IPS DF 6.9 (cell line): ENCODE data around the gene UROD.
A peak's percentile ranks its signal among the peaks of the same experiment; 100 is the strongest.

Experiments used
- DNase-seq: peaks from one replicate; pipeline ENCODE4 v3.0.0-alpha.2; 2013; ENCODE audit warnings: low read depth, low spot score
- H3K27ac ChIP-seq: one replicate; pipeline ENCODE4 v1.5.1; 2013; ENCODE audit warnings: low read length, control low read depth
- H3K27me3 ChIP-seq: 2 replicates; pipeline ENCODE4 v1.6.1; 2013; ENCODE audit warnings: mild to moderate bottlenecking, low read length; ENCODE audit not compliant: control insufficient read depth, insufficient read depth
- H3K36me3 ChIP-seq: 2 replicates; pipeline ENCODE4 v1.6.1; 2013; ENCODE audit warnings: low read length; ENCODE audit not compliant: control insufficient read depth, insufficient read depth
- H3K4me1 ChIP-seq: 2 replicates; pipeline ENCODE4 v1.6.1; 2013; ENCODE audit warnings: low read length; ENCODE audit not compliant: control insufficient read depth, insufficient read depth
- H3K4me3 ChIP-seq: 2 replicates; pipeline ENCODE4 v1.5.1; 2013; ENCODE audit warnings: mild to moderate bottlenecking, low read length
- H3K9me3 ChIP-seq: 2 replicates; pipeline ENCODE4 v1.6.1; 2013; ENCODE audit warnings: low read length, inconsistent platforms; ENCODE audit not compliant: control insufficient read depth, insufficient read depth
- WGBS: extraction: QIAGEN DNeasy Blood & Tissue Kit; methylation state at CpG from one replicate; pipeline ENCODE4 v1.1.7; 2013; ENCODE audit warnings: mixed read lengths, missing lambda C conversion rate; ENCODE audit not compliant: insufficient read length, insufficient coverage; 5-methylcytosine and 5-hydroxymethylcytosine counted together

UROD gene

DNA sequence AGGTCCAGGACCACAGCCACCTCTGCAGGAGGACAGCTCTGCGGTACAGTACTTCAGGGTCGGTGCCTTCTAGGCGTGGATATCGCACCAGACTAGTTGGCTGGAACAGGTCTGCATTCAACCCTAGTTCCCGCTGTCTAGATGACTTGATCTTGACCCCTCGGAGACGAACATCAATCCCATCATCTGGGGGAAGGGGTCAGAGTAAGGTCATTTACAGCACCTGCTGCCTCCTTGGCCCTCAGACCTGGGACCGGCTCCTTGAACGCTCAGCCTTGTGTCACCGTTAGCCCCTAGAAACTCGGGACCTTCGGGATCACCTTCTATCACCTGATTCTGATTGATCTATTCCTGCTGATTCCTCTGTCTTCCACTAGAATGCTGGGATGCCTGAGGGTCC lies 3.5 kb upstream of the UROD start:
- WGBS, result no CpG with 5 or more reads among the region's 12 CpGs
- Histone ChIP-seq H3K27ac (no peak overlapping the region), H3K4me1 (peaks cover 7% of the 10 kb centered on the region; the same call in 1 of the 2 replicates), H3K36me3 (peaks cover 8% of the 10 kb centered on the region), H3K9me3 (no peaks in the 10 kb centered on the region), H3K27me3 (no peaks in the 10 kb centered on the region), H3K4me3 (no peak overlapping the region)
- no peak for DNase-seq

DNA sequence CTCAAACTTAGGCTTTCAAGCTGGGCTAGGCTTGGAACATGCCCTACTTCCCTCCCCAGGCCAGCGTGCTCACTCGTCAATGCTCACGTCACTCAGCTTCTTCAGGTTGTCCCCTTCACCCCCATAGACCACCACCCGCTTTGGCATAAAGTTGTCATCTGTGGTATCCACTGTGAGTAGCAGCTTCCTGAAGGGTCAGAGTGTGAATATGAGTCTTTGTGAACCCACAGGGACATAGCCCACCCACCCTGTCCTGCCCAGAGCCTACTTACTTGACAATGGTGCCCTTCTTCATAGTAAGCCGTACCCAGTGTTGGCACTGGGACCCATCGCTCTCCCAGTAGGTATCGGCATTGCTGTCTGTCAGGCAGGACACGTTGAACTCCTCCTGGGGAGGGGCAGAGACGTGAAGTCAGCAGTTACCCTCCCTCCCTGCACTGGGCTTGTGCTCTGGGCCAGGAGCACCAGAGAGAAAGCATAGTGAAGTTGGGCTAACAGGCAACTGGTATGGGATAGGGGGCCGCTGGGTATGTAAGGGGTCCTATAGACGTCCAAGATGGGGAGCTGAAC lies 2.7 kb upstream of the UROD start:
- Histone ChIP-seq H3K4me1 (peaks cover 7% of the 10 kb centered on the region; the same call in 1 of the 2 replicates), H3K27me3 (no peaks in the 10 kb centered on the region), H3K27ac (no peak overlapping the region), H3K36me3 (peaks cover 8% of the 10 kb centered on the region; the same call in 1 of the 2 replicates), H3K4me3 (no peak overlapping the region), H3K9me3 (no peaks in the 10 kb centered on the region)
- no CpG with 5 or more reads among the region's 11 CpGs for WGBS
- no peak for DNase-seq

DNA sequence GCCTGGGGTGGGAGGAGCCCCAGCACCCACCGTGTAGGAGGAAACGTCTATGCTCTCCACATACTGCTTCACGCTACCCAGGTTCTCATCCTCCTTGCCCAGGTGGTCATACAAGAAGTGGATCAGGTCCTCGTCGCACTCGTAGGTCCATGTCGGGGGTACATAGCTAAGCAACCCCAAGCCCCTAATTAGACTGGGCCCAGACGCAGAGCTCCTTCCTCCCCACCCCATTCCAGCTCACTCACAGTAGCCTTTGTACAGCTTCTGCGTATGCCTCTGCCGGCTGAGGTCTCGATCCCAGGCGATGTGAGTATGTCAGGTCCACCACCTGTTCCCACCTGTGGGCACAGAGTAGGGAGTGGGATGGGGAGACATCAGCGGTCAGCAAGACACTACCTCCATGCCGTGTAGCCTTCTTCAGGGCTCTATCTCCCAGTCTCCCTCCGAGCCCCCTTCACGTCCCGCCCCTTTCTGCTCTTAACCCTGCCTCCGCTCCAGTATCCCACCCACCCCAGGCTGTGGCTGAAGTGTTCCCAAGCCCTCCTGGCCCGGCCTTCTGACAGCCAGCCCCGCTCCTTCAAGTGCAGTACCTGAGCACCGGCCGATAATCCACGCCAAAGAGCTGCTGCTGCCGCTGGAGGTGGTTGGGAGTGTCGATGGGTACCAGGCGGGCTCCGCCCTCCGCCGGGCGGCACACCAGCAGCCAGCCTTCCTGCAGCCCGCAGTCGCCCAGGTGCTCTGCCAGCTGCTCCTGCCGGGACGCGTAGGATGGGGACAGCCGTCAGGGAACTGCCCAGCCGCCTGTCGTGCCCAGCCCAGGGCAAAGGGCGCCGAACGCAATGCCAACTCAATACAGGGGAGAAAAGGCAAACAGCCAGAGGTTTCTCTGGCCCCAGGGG lies 1.8 kb upstream of the UROD start:
- WGBS, result no CpG with 5 or more reads among the region's 41 CpGs
- no peak for DNase-seq
- no peaks in the 10 kb centered on the region for H3K27me3 ChIP-seq
- H3K9me3 ChIP-seq, result no peaks in the 10 kb centered on the region
- H3K27ac ChIP-seq, result no peak overlapping the region
- peaks cover 8% of the 10 kb centered on the region; the same call in 1 of the 2 replicates for H3K36me3 ChIP-seq
- H3K4me3 ChIP-seq, result peak overlapping the region; percentile 91
- H3K4me1 ChIP-seq, result peaks cover 7% of the 10 kb centered on the region; the same call in 1 of the 2 replicates

- WGBS, result no CpG with 5 or more reads among the region's 62 CpGs
- Histone ChIP-seq H3K27ac (no peak within 1 kb of the TSS), H3K4me3 (peak within 1 kb of the TSS; percentile 91), H3K36me3 (peaks cover 2% of the 10 kb centered on the region; the same call in 1 of the 2 replicates), H3K9me3 (no peaks in the 10 kb centered on the region), H3K27me3 (no peaks in the 10 kb centered on the region), H3K4me1 (peaks cover 7% of the 10 kb centered on the region; the same call in 1 of the 2 replicates)
- DNase-seq, result no peak
Observed at GRCh38 chr1:45010855-45011811, 921 bp upstream of the UROD start, which contains the start of gene HECTD3. Gene HECTD3, minus strand, starts transcription at chr1:45011324. Its CDS starts 67 bp downstream, at chr1:45011257.

GRCh38 chr1:45012639-45013278 lies 705 bp downstream of the UROD start:
- WGBS, result no CpG with 5 or more reads among the region's 21 CpGs
- peaks cover 7% of the 10 kb centered on the region; the same call in 1 of the 2 replicates for H3K4me1 ChIP-seq
- DNase-seq, result no peak
- no peaks in the 10 kb centered on the region for H3K9me3 ChIP-seq
- H3K4me3 ChIP-seq, result peak overlapping the region; percentile 53; the same call in 1 of the 2 replicates
- peaks cover 2% of the 10 kb centered on the region; the same call in 1 of the 2 replicates for H3K36me3 ChIP-seq
- no peaks in the 10 kb centered on the region for H3K27me3 ChIP-seq
- H3K27ac ChIP-seq, result no peak overlapping the region

DNA sequence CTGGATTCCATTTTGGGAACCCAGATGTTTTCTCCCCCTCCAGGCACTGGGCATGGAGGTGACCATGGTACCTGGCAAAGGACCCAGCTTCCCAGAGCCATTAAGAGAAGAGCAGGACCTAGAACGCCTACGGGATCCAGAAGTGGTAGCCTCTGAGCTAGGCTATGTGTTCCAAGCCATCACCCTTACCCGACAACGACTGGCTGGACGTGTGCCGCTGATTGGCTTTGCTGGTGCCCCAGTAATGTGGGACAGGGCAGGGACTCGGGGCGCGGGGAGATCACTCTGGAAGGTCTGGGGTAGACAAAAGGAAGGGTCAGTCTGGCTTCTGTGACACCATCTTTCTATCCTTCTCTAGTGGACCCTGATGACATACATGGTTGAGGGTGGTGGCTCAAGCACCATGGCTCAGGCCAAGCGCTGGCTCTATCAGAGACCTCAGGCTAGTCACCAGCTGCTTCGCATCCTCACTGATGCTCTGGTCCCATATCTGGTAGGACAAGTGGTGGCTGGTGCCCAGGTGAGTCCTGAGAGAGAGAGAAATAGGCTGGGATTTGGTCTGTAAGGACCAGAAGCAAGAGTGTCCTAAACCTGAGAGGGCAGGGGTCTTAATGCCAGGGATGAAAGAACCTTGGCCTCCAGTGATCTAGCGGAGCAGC lies 1.6 kb downstream of the UROD start:
- H3K4me1 ChIP-seq, result peaks cover 7% of the 10 kb centered on the region; the same call in 1 of the 2 replicates
- H3K27me3 ChIP-seq, result no peaks in the 10 kb centered on the region
- H3K27ac ChIP-seq, result no peak overlapping the region
- WGBS, result no CpG with 5 or more reads among the region's 12 CpGs
- H3K9me3 ChIP-seq, result no peaks in the 10 kb centered on the region
- H3K36me3 ChIP-seq, result peaks cover 2% of the 10 kb centered on the region; the same call in 1 of the 2 replicates
- H3K4me3 ChIP-seq, result no peak overlapping the region
- no peak for DNase-seq

GRCh38 chr1:45014321-45015028 lies 2.4 kb downstream of the UROD start:
- no peaks in the 10 kb centered on the region for H3K27me3 ChIP-seq
- H3K36me3 ChIP-seq, result peaks cover 2% of the 10 kb centered on the region; the same call in 1 of the 2 replicates
- no CpG with 5 or more reads among the region's 6 CpGs for WGBS
- H3K27ac ChIP-seq, result no peak overlapping the region
- no peaks in the 10 kb centered on the region for H3K9me3 ChIP-seq
- H3K4me1 ChIP-seq, result peaks cover 7% of the 10 kb centered on the region; the same call in 1 of the 2 replicates
- H3K4me3 ChIP-seq, result no peak overlapping the region
- no peak for DNase-seq

DNA sequence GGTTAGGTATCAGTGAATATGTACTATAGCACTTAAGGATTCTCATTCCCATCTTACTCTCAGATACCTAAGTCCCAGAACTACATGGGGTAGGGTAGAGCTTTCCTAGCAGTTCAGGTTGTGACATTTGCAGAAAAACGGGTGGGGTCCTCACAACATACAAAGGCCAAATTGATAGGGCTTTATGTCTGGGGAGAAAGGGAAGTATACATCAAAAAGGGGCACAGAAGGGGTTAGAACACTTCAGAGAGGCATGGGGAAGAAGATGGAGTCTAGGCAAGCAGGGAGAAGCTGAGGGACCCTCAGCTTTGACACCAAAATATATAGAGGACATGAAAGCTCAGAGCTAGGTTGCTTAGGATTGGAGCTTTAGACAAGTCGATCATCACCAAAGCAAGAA lies 3.6 kb downstream of the UROD start:
- no peaks in the 10 kb centered on the region for H3K27me3 ChIP-seq
- no peak overlapping the region for H3K27ac ChIP-seq
- peaks cover 2% of the 10 kb centered on the region; the same call in 1 of the 2 replicates for H3K36me3 ChIP-seq
- WGBS, result no CpG with 5 or more reads among the region's 2 CpGs
- H3K4me1 ChIP-seq, result peaks cover 4% of the 10 kb centered on the region; the same call in 1 of the 2 replicates
- no peak for DNase-seq
- H3K4me3 ChIP-seq, result no peak overlapping the region
- H3K9me3 ChIP-seq, result no peaks in the 10 kb centered on the region
